AG04449 (cell line): Measurements from ENCODE around the gene CPAMD8.

Experiments
- CTCF ChIA-PET: fragments of 350-600 bp; formaldehyde crosslinking; extraction: SDS; loops from one replicate; lab custom pipeline; 2021; ENCODE audit warnings: antibody characterized with exemption; lab: Yijun Ruan, JAX
- POLR2A ChIA-PET: fragments of 400-600, 350-600 bp; formaldehyde crosslinking; extraction: SDS; loops from one replicate; lab custom pipeline; 2020; ENCODE audit warnings: antibody characterized with exemption, inconsistent platforms; lab: Yijun Ruan, JAX
- DNase-seq: peaks from one replicate; pipeline ENCODE4 v3.0.0-alpha.2; 2010; ENCODE audit warnings: low read depth, low spot score
- H3K4me3 ChIP-seq: 2 replicates; pipeline ENCODE4 v1.5.1; 2011; ENCODE audit warnings: low read depth, mild to moderate bottlenecking, control low read depth, low read length
- TF ChIP-seq, protein P1 (sequence below): IDR thresholded peaks from one replicate; pipeline ENCODE4 v1.5.1; 2011; ENCODE audit warnings: mild to moderate bottlenecking, moderate library complexity, low read length, control low read depth, inconsistent platforms; ENCODE audit not compliant: insufficient read depth; ENCODE audit errors: missing control alignments

Gene CPAMD8

DNA sequence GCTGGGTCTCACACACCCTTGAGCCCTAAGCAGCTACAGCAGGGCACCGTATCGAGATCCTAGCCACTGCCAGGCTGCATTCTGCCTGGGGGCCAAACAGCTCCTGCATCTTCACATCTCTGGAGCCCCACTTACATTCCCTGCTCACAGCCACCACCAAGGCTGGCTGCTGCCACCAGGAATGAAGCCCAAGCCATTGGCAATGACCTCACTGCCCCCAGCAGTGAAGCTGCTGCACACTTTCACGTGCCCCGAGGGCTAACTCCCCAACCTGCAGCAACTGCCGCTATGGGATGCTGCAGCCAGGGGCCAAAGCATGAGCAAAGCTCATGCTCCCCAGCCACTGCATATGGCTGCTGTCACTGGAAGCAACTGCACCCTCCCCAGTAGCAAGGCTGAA, 95.9 kb downstream of the CPAMD8 start:
- no peak overlapping the region for H3K4me3 ChIP-seq
- DNase-seq = no peak
- CTCF ChIA-PET = no interaction called here
- TF ChIP-seq, protein P1, sequence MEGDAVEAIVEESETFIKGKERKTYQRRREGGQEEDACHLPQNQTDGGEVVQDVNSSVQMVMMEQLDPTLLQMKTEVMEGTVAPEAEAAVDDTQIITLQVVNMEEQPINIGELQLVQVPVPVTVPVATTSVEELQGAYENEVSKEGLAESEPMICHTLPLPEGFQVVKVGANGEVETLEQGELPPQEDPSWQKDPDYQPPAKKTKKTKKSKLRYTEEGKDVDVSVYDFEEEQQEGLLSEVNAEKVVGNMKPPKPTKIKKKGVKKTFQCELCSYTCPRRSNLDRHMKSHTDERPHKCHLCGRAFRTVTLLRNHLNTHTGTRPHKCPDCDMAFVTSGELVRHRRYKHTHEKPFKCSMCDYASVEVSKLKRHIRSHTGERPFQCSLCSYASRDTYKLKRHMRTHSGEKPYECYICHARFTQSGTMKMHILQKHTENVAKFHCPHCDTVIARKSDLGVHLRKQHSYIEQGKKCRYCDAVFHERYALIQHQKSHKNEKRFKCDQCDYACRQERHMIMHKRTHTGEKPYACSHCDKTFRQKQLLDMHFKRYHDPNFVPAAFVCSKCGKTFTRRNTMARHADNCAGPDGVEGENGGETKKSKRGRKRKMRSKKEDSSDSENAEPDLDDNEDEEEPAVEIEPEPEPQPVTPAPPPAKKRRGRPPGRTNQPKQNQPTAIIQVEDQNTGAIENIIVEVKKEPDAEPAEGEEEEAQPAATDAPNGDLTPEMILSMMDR = no peak
- POLR2A ChIA-PET = no interaction called here

- H3K4me3 ChIP-seq = no peak overlapping the region
- no peak for DNase-seq
- TF ChIP-seq, protein P1 = no peak
- CTCF ChIA-PET = no interaction called here
- POLR2A ChIA-PET = no interaction called here
Measured at GRCh38 chr19:16928916-16929315, 97.7 kb downstream of the CPAMD8 start.

DNA sequence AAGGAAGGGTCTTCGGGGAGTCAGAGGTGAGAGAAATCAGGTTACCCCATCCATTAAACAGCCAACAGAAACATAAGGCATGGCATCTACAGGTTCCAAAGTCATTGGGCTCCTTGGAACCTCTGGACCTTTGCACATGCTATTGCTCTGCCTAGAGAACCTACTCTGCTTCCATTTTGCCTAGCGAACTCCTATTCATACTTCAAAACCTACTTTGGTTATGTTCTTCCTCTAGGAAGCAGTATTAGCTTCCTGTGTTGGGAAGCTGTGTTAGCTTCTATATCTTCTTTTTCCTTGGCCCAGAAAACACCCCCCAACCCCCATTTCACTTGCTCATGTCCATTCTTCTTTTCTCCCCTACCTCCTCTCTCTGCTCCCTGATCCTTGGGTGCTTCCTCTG, 98.3 kb downstream of the CPAMD8 start:
- POLR2A ChIA-PET = no interaction called here
- DNase-seq = no peak
- CTCF ChIA-PET = no interaction called here
- TF ChIP-seq, protein P1 = no peak
- H3K4me3 ChIP-seq = no peak overlapping the region

DNA sequence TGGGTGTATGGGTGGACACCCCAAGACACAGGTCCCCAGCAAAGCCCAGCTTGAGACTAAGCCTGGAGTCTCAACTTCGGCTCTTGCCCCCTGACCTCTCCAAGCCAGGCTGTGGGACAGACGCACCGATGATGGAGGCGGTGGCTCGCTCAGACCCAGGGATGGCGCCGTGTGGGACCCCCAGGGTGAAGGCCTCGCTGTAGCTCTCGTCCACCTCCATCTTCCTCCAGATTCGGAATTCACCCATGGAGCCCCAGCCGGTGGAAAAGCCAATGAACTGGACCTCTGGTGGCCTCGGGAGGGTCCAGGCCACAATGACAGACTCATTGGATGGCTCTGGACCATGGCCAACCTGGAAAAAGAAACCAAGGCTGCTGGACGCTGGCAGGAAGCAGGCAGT, 98.7 kb downstream of the CPAMD8 start:
- DNase-seq = no peak
- ChIA-PET CTCF (no interaction called here), POLR2A (no interaction called here)

DNA sequence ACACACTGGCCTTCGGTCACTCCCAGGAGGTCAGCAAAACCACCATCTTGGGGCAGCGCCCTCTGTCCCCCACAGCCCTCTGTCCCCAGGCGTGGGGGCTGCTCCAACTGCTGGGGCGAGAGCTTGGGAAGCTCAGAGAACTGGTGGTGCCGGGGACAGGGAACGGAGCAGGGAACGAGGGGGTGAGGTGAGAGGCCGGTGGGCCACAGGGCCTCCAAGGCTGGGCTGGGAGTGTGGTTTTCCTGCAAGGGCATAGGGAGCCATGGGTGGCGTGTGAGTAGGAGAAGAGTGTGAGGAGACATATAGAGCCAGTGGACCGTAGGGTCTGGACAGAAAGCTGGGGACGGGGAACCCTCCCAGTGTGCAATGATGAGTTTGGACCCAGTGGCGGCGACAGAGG, 103.7 kb downstream of the CPAMD8 start:
- ChIA-PET CTCF (no interaction called here), POLR2A (no interaction called here)
- DNase-seq = no peak
- H3K4me3 ChIP-seq = no peak overlapping the region
- TF ChIP-seq, protein P1 = no peak

More for the DNA sequence above, 98.7 kb downstream of the CPAMD8 start:
- TF ChIP-seq, protein P1 = no peak
- H3K4me3 ChIP-seq = no peak overlapping the region

GRCh38 chr19:16922592-16922934, 104.0 kb downstream of the CPAMD8 start:
- no peak for DNase-seq
- H3K4me3 ChIP-seq = no peak overlapping the region
- CTCF ChIA-PET = no interaction called here
- POLR2A ChIA-PET = no interaction called here
- TF ChIP-seq, protein P1 = no peak
